H9 (cell line): ENCODE data around the gene ZBED2. TPM values are rescaled to one million over a fixed set of nuclear protein-coding genes. Genes with fewer than 3 reads are reported as not detected.

ENCODE experiments used
- DNase-seq: peaks from one replicate; pipeline ENCODE4 v3.0.0-alpha.2; 2017
- H2AFZ ChIP-seq: one replicate; pipeline ENCODE4 v1.6.1; 2013; ENCODE audit warnings: mild to moderate bottlenecking, low read length, control low read depth, moderate library complexity
- H2AK5ac ChIP-seq: 2 replicates; pipeline ENCODE4 v1.6.1; 2013; ENCODE audit warnings: low read length, control low read depth, mixed read lengths; ENCODE audit not compliant: insufficient read length
- H2BK120ac ChIP-seq: one replicate; pipeline ENCODE4 v1.6.1; 2013; ENCODE audit warnings: low read depth, mild to moderate bottlenecking, low read length, control low read depth, inconsistent platforms; ENCODE audit not compliant: poor library complexity, severe bottlenecking
- H2BK12ac ChIP-seq: 2 replicates; pipeline ENCODE4 v1.6.1; 2013; ENCODE audit warnings: low read length, control low read depth, mixed read lengths, low read depth; ENCODE audit not compliant: insufficient read length
- H2BK15ac ChIP-seq: 2 replicates; pipeline ENCODE4 v1.6.1; 2013; ENCODE audit warnings: low read depth, low read length, control low read depth
- H2BK20ac ChIP-seq: one replicate; pipeline ENCODE4 v1.6.1; 2013; ENCODE audit warnings: low read depth, mild to moderate bottlenecking, low read length, control low read depth, inconsistent platforms; ENCODE audit not compliant: poor library complexity, severe bottlenecking
- H2BK5ac ChIP-seq: 2 replicates; pipeline ENCODE4 v1.6.1; 2013; ENCODE audit warnings: low read length, control low read depth, mixed read lengths; ENCODE audit not compliant: insufficient read length
- H3K14ac ChIP-seq: 2 replicates; pipeline ENCODE4 v1.6.1; 2013; ENCODE audit warnings: low read length, control low read depth; ENCODE audit not compliant: insufficient read depth
- H3K18ac ChIP-seq: 2 replicates; pipeline ENCODE4 v1.6.1; 2013; ENCODE audit warnings: low read depth, mild to moderate bottlenecking, mixed read lengths, low read length, control low read depth; ENCODE audit not compliant: insufficient read length
- H3K23ac ChIP-seq: 2 replicates; pipeline ENCODE4 v1.6.1; 2013; ENCODE audit warnings: low read length, control low read depth, mixed read lengths, low read depth; ENCODE audit not compliant: insufficient read length
- H3K23me2 ChIP-seq: 2 replicates; pipeline ENCODE4 v1.6.1; 2013; ENCODE audit warnings: low read depth, mild to moderate bottlenecking, mixed read lengths, low read length, control low read depth; ENCODE audit not compliant: insufficient read length, poor library complexity, severe bottlenecking
- H3K27ac ChIP-seq: 2 replicates; pipeline ENCODE4 v1.5.1; 2013; ENCODE audit warnings: low read length, control low read depth, mixed read lengths, low read depth; ENCODE audit not compliant: insufficient read length
- H3K27me3 ChIP-seq: 2 replicates; pipeline ENCODE4 v1.6.1; 2013; ENCODE audit warnings: low read length, control low read depth, inconsistent platforms; ENCODE audit not compliant: insufficient read depth
- H3K4ac ChIP-seq: 2 replicates; pipeline ENCODE4 v1.6.1; 2013; ENCODE audit warnings: low read depth, mild to moderate bottlenecking, control low read depth, inconsistent platforms, low read length, moderate library complexity
- H3K4me1 ChIP-seq: 2 replicates; pipeline ENCODE4 v1.6.1; 2013; ENCODE audit warnings: low read length, control low read depth, inconsistent platforms; ENCODE audit not compliant: insufficient read depth
- H3K4me2 ChIP-seq: 2 replicates; pipeline ENCODE4 v1.6.1; 2013; ENCODE audit warnings: low read length, control low read depth, mixed read lengths; ENCODE audit not compliant: insufficient read length, insufficient read depth
- H3K56ac ChIP-seq: 2 replicates; pipeline ENCODE4 v1.6.1; 2013; ENCODE audit warnings: low read depth, mild to moderate bottlenecking, mixed read lengths, low read length, control low read depth; ENCODE audit not compliant: insufficient read length
- H3K79me1 ChIP-seq: 2 replicates; pipeline ENCODE4 v1.6.1; 2013; ENCODE audit warnings: low read depth, mild to moderate bottlenecking, moderate library complexity, low read length, control low read depth, inconsistent platforms; ENCODE audit not compliant: insufficient read depth, poor library complexity, severe bottlenecking
- H3K79me2 ChIP-seq: 2 replicates; pipeline ENCODE4 v1.6.1; 2013; ENCODE audit warnings: low read length, control low read depth, inconsistent platforms; ENCODE audit not compliant: insufficient read depth
- H3K9ac ChIP-seq: 2 replicates; pipeline ENCODE4 v1.6.1; 2013; ENCODE audit warnings: low read length, control low read depth, mixed read lengths; ENCODE audit not compliant: insufficient read length; ENCODE audit errors: extremely low read depth
- H3K9me3 ChIP-seq: one replicate; pipeline ENCODE4 v1.6.1; 2013; ENCODE audit warnings: low read depth, low read length, inconsistent platforms; ENCODE audit not compliant: control insufficient read depth
- H3T11ph ChIP-seq: one replicate; pipeline ENCODE4 v1.6.1; 2013; ENCODE audit warnings: mild to moderate bottlenecking, low read length, control low read depth, inconsistent platforms
- H4K20me1 ChIP-seq: one replicate; pipeline ENCODE4 v1.6.1; 2013; ENCODE audit not compliant: control insufficient read depth, insufficient read length, insufficient read depth
- H4K5ac ChIP-seq: 2 replicates; pipeline ENCODE4 v1.6.1; 2013; ENCODE audit warnings: low read depth, mild to moderate bottlenecking, mixed read lengths, low read length, control low read depth; ENCODE audit not compliant: insufficient read length
- H4K8ac ChIP-seq: replicated peaks from 2 replicates; pipeline ENCODE4 v1.6.1; 2013; ENCODE audit warnings: low read length, control low read depth, mixed read lengths, low read depth; ENCODE audit not compliant: insufficient read length
- H4K91ac ChIP-seq: 2 replicates; pipeline ENCODE4 v1.6.1; 2013; ENCODE audit warnings: low read depth, mild to moderate bottlenecking, moderate library complexity, mixed read lengths, low read length, control low read depth; ENCODE audit not compliant: insufficient read length
- H3K27ac Mint-ChIP-seq, 3 experiments: 2 replicates in 2 of 3; 3 replicates in 1 of 3; pipeline ENCODE4 v1.8.0; 2020 to 2021; ENCODE audit warnings: mixed read lengths in 3 of 3, mild to moderate bottlenecking in 1 of 3, moderate library complexity in 1 of 3
- H3K27me3 Mint-ChIP-seq: 2 replicates; pipeline ENCODE4 v1.8.0; 2021; ENCODE audit warnings: low read depth, mild to moderate bottlenecking, moderate library complexity, mixed read lengths
- H3K36me3 Mint-ChIP-seq, 3 experiments: 2 replicates in 2 of 3; 3 replicates in 1 of 3; pipeline ENCODE4 v1.8.0; 2020 to 2021; ENCODE audit warnings: low read depth in 3 of 3, mixed read lengths in 3 of 3; ENCODE audit not compliant: insufficient read depth in 1 of 3
- H3K4me1 Mint-ChIP-seq, 2 experiments: 2 replicates each; pipeline ENCODE4 v1.8.0; 2020; ENCODE audit warnings: mixed read lengths in 2 of 2
- H3K4me3 Mint-ChIP-seq, 2 experiments: 2 replicates in 1 of 2; 3 replicates in 1 of 2; pipeline ENCODE4 v1.8.0; 2020 to 2021; ENCODE audit warnings: mild to moderate bottlenecking in 2 of 2, mixed read lengths in 2 of 2, moderate library complexity in 1 of 2
- H3K9me3 Mint-ChIP-seq, 2 experiments: 2 replicates in 1 of 2; 3 replicates in 1 of 2; pipeline ENCODE4 v1.8.0; 2020; ENCODE audit warnings: mild to moderate bottlenecking in 2 of 2, mixed read lengths in 2 of 2, moderate library complexity in 1 of 2
- WGBS: extraction: QIAGEN DNeasy Blood & Tissue Kit; methylation state at CpG from one replicate; pipeline ENCODE4 v1.1.7; 2013; ENCODE audit warnings: missing lambda C conversion rate, low lambda C conversion rate, mixed read lengths; ENCODE audit not compliant: insufficient read length; ENCODE audit errors: extremely low coverage; 5-methylcytosine and 5-hydroxymethylcytosine counted together
- total RNA-seq: library from RNA; stranded (reverse); gene quantifications from 2 replicates; pipeline ENCODE4 v1.2.1, GENCODE V29; 2021
- TF ChIP-seq, protein P1 (sequence below): fragments of 200-600 bp; sonication (generic); conservative IDR thresholded peaks from 3 replicates; pipeline ENCODE4 v1.8.0; 2021; ENCODE audit warnings: antibody characterized with exemption, mild to moderate bottlenecking

The ZBED2 gene
- total RNA-seq, 1 experiment from 2014 or later = not detected

DNA sequence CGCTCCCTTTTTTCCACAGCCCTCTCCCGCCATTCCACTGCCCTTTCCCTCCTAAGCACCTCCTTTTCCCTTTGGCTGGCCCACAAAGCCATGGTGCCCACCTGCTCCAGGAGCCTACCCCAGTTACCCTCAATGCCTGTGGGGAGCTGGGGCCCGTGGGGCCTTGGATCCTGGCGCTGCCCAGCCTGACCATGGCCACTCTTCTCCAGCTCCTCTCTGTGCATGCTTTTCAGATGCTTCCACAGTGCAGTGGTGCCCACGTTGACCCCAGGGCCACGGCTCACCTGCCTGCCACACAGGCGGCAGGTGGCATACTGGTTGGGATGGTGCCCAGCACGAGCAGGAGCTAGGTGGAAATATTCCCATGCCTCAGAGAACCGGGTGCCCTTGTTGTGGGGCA, 1.5 kb downstream of the ZBED2 start:
- Histone ChIP-seq H4K91ac (no peak overlapping the region), H3K4me2 (no peak overlapping the region), H3K9ac (no peak overlapping the region), H2BK15ac (no peak overlapping the region), H3K79me2 (no peaks in the 10 kb centered on the region), H3K27me3 (no peaks in the 10 kb centered on the region), H2BK12ac (no peak overlapping the region), H3K23me2 (no peaks in the 10 kb centered on the region), H3T11ph (no peak overlapping the region), H3K18ac (no peak overlapping the region), H3K9me3 (no peaks in the 10 kb centered on the region), H3K23ac (no peak overlapping the region), H4K20me1 (no peaks in the 10 kb centered on the region), H2BK20ac (no peak overlapping the region), H2AFZ (no peak overlapping the region), H2AK5ac (no peak overlapping the region), H3K27ac (no peak overlapping the region), H2BK5ac (no peak overlapping the region), H3K14ac (no peak overlapping the region), H3K79me1 (no peaks in the 10 kb centered on the region), H4K5ac (no peak overlapping the region), H2BK120ac (no peak overlapping the region), H3K4me1 (no peaks in the 10 kb centered on the region), H4K8ac (no peak overlapping the region), H3K4ac (no peak overlapping the region), H3K56ac (no peak overlapping the region)
- Mint-ChIP-seq H3K27ac (no peak overlapping the region), H3K4me3 (no peak overlapping the region; a peak in 1 of 5 replicates), H3K36me3 (no peaks in the 10 kb centered on the region), H3K27me3 (no peaks in the 10 kb centered on the region), H3K9me3 (peaks cover 0 to 3% of the 10 kb centered on the region in 2 experiments; a peak in 1 of 5 replicates), H3K4me1 (no peaks in the 10 kb centered on the region)
- no peak for DNase-seq
- TF ChIP-seq, protein P1, sequence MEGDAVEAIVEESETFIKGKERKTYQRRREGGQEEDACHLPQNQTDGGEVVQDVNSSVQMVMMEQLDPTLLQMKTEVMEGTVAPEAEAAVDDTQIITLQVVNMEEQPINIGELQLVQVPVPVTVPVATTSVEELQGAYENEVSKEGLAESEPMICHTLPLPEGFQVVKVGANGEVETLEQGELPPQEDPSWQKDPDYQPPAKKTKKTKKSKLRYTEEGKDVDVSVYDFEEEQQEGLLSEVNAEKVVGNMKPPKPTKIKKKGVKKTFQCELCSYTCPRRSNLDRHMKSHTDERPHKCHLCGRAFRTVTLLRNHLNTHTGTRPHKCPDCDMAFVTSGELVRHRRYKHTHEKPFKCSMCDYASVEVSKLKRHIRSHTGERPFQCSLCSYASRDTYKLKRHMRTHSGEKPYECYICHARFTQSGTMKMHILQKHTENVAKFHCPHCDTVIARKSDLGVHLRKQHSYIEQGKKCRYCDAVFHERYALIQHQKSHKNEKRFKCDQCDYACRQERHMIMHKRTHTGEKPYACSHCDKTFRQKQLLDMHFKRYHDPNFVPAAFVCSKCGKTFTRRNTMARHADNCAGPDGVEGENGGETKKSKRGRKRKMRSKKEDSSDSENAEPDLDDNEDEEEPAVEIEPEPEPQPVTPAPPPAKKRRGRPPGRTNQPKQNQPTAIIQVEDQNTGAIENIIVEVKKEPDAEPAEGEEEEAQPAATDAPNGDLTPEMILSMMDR = no peak
- no CpG with 5 or more reads among the region's 9 CpGs for WGBS
